LNCAP (cell line): ENCODE measurements around the gene EPHA6.

ENCODE experiments used
- CTCF ChIP-seq: fragments of 450-650 bp; IDR thresholded peaks from 2 replicates; pipeline ENCODE4 v1.5.1; 2017; ENCODE audit warnings: mild to moderate bottlenecking

EPHA6 gene

GRCh38 chr3:97059168-97059567 is 244.8 kb downstream of the EPHA6 start:
- no peak for TF ChIP-seq CTCF

GRCh38 chr3:97066531-97066930 is 252.1 kb downstream of the EPHA6 start:
- TF ChIP-seq CTCF, result no peak

GRCh38 chr3:97070302-97070701 is 255.9 kb downstream of the EPHA6 start:
- TF ChIP-seq CTCF, result no peak

GRCh38 chr3:97074546-97074945 is 260.2 kb downstream of the EPHA6 start:
- no peak for TF ChIP-seq CTCF

GRCh38 chr3:97076673-97077072 is 262.3 kb downstream of the EPHA6 start:
- TF ChIP-seq CTCF, result no peak

GRCh38 chr3:97089621-97090020 is 275.2 kb downstream of the EPHA6 start:
- no peak for TF ChIP-seq CTCF

- no peak for TF ChIP-seq CTCF
These were observed 288.2 kb downstream of the EPHA6 start for GRCh38 chr3:97102641-97103040.

- no peak for TF ChIP-seq CTCF
These were observed 291.7 kb downstream of the EPHA6 start for GRCh38 chr3:97105989-97106651.
